Measurements from ENCODE around the gene CDCA4. TPM values are rescaled to one million over a fixed set of nuclear protein-coding genes. Genes with fewer than 3 reads are reported as not detected.
A peak's percentile ranks its signal among the peaks of the same experiment; 100 is the strongest.

CDCA4 gene
- total RNA-seq, 1 donor from 2014 or later, result 6.9 TPM

- Histone ChIP-seq H3K4me3 (peak overlapping the region; percentile 42), H3K36me3 (no peaks in the 10 kb centered on the region), H3K27me3 (ENCODE audit: low read depth) (no peaks in the 10 kb centered on the region), H3K4me1 (peaks cover 75% of the 10 kb centered on the region), H3K9me3 (no peaks in the 10 kb centered on the region), H3K27ac (peak overlapping the region; percentile 86)
- peak; percentile 63 for DNase-seq
- no peak for ATAC-seq
- intact Hi-C loops (cut with DNase I), result loop anchor here (10.0 kb wide), 1 partner anchor 74 kb away; no protein-coding TSS in a partner anchor
- no peak for TF ChIP-seq CTCF (IDR thresholded peaks at IDR 0.05)
These were observed 50.4 kb downstream of the CDCA4 start for GRCh38 chr14:104970231-104971068.

GRCh38 chr14:104969741-104970230 is 51.1 kb downstream of the CDCA4 start:
- ATAC-seq (no peak), DNase-seq (peak; percentile 44)
- TF ChIP-seq CTCF (IDR thresholded peaks at IDR 0.05), result no peak
- H3K27ac ChIP-seq, result peak overlapping the region; percentile 86
- H3K36me3 ChIP-seq, result no peaks in the 10 kb centered on the region
- H3K4me1 ChIP-seq, result peaks cover 68% of the 10 kb centered on the region
- H3K27me3 ChIP-seq (ENCODE audit: low read depth), result no peaks in the 10 kb centered on the region
- no peaks in the 10 kb centered on the region for H3K9me3 ChIP-seq
- H3K4me3 ChIP-seq, result peak overlapping the region; percentile 42
- intact Hi-C loops (cut with DNase I), result loop anchor here (10.0 kb wide), 1 partner anchor 75 kb away; no protein-coding TSS in a partner anchor

GRCh38 chr14:104968541-104969401 is 52.1 kb downstream of the CDCA4 start:
- H3K4me1 ChIP-seq, result peaks cover 58% of the 10 kb centered on the region

GRCh38 chr14:104968153-104968527 is 52.7 kb downstream of the CDCA4 start:
- TF ChIP-seq CTCF (IDR thresholded peaks at IDR 0.05), result no peak
- peak; percentile 65 for DNase-seq
- H3K27me3 ChIP-seq (ENCODE audit: low read depth), result no peaks in the 10 kb centered on the region
- H3K4me1 ChIP-seq, result peaks cover 52% of the 10 kb centered on the region
- no peaks in the 10 kb centered on the region for H3K9me3 ChIP-seq
- peak overlapping the region; percentile 42 for H3K4me3 ChIP-seq
- intact Hi-C loops (cut with DNase I), result no loop called here
- H3K27ac ChIP-seq, result peak overlapping the region; percentile 60
- no peaks in the 10 kb centered on the region for H3K36me3 ChIP-seq
- peak; percentile 23 to 24 for ATAC-seq

More at GRCh38 chr14:104968541-104969401, 52.1 kb downstream of the CDCA4 start:
- Histone ChIP-seq H3K4me3 (peak overlapping the region; percentile 42), H3K9me3 (no peaks in the 10 kb centered on the region), H3K36me3 (no peaks in the 10 kb centered on the region), H3K27me3 (ENCODE audit: low read depth) (no peaks in the 10 kb centered on the region), H3K27ac (peak overlapping the region; percentile 60)
- no peak for TF ChIP-seq CTCF (IDR thresholded peaks at IDR 0.05)
- ATAC-seq (no peak), DNase-seq (peak; percentile 47)
- intact Hi-C loops (cut with DNase I), result no loop called here

GRCh38 chr14:104967386-104968152 is 53.3 kb downstream of the CDCA4 start:
- Histone ChIP-seq H3K27me3 (ENCODE audit: low read depth) (no peaks in the 10 kb centered on the region), H3K36me3 (no peaks in the 10 kb centered on the region), H3K9me3 (no peaks in the 10 kb centered on the region), H3K4me1 (peaks cover 46% of the 10 kb centered on the region), H3K4me3 (peak overlapping the region; percentile 42), H3K27ac (peak overlapping the region; percentile 60)
- DNase-seq, result peak; percentile 69
- no peak for TF ChIP-seq CTCF (IDR thresholded peaks at IDR 0.05)
- peak; percentile 54 to 71 for ATAC-seq
- intact Hi-C loops (cut with DNase I), result no loop called here

All from lower lobe of right lung (tissue), 2 donors.